Heart left ventricle (tissue), 16 donors: ENCODE measurements around the gene OR7D4. TPM values are rescaled to one million over a fixed set of nuclear protein-coding genes. Genes with fewer than 3 reads are reported as not detected.
A peak's percentile ranks its signal among the peaks of the same experiment; 100 is the strongest.

Experiments used
- ATAC-seq, 4 donors: fragments of 200-7000 bp; cut with Tn5 transposase; one replicate each; pipeline ENCODE4 v1.9.1; 2020 to 2022; ENCODE audit warnings: moderate library complexity in 4 of 4, mild to moderate bottlenecking in 3 of 4, moderate number of reproducible peaks in 1 of 4
- DNase-seq, 5 donors: peaks; one replicate each; pipeline ENCODE4 v3.0.0-alpha.2; 2020
- H3K27ac ChIP-seq, 12 donors: fragments of 200-600 bp; sonication (generic) in 4 of 12; one replicate each; pipeline versions ENCODE4 v1.5.0 to v1.8.0; 2016 to 2022; ENCODE audit warnings: mild to moderate bottlenecking in 2 of 12
- H3K27me3 ChIP-seq, 9 donors: fragments of 200-600 bp; sonication (generic) in 2 of 9; one replicate each; pipeline versions ENCODE4 v1.5.1 to v1.8.0; 2016 to 2022; ENCODE audit warnings: mild to moderate bottlenecking in 3 of 9
- H3K36me3 ChIP-seq, 9 donors: fragments of 200-600 bp; sonication (generic) in 2 of 9; one replicate each; pipeline versions ENCODE4 v1.5.0 to v1.8.0; 2018 to 2022; ENCODE audit warnings: mild to moderate bottlenecking in 2 of 9
- H3K4me1 ChIP-seq, 12 donors: fragments of 200-600 bp; sonication (generic) in 4 of 12; one replicate each; pipeline versions ENCODE4 v1.5.0 to v1.8.0; 2016 to 2022; ENCODE audit warnings: mild to moderate bottlenecking in 3 of 12
- H3K4me3 ChIP-seq, 12 donors: fragments of 200-600 bp; sonication (generic) in 4 of 12; one replicate each; pipeline versions ENCODE4 v1.5.0 to v1.8.0; 2017 to 2022; ENCODE audit warnings: mild to moderate bottlenecking in 9 of 12, moderate library complexity in 4 of 12
- H3K9me3 ChIP-seq, 12 donors: fragments of 200-600 bp; sonication (generic) in 4 of 12; one replicate each; pipeline versions ENCODE4 v1.5.0 to v1.8.0; 2016 to 2022; ENCODE audit warnings: mild to moderate bottlenecking in 1 of 12
- CTCF ChIP-seq, 12 donors: fragments of 200-600 bp; sonication (generic) in 4 of 12; IDR thresholded peaks; one replicate each; pipeline versions ENCODE4 v1.5.0 to v1.8.0; 2018 to 2022; ENCODE audit warnings: antibody characterized with exemption in 12 of 12, mild to moderate bottlenecking in 5 of 12
- POLR2A ChIP-seq, 2 donors: fragments of 450-650 bp; IDR thresholded peaks; one replicate each; pipeline ENCODE4 v1.6.1; 2017; ENCODE audit warnings: antibody characterized with exemption in 2 of 2, mild to moderate bottlenecking in 2 of 2, moderate library complexity in 2 of 2
- WGBS, 4 donors: extraction: QIAGEN DNeasy Blood & Tissue Kit in 2 of 4; methylation state at CpG; one replicate each; pipeline versions ENCODE4 v1.1.5 to v1.1.7; 2013 to 2018; 5-methylcytosine and 5-hydroxymethylcytosine counted together
- intact Hi-C, 10 donors: fragments of 100-400 bp; cut with DNase I; formaldehyde crosslinking; loops; one replicate each; pipeline versions ENCODE4 v1.11.1 to v1.14.2; 2022
- polyA plus RNA-seq, 2 donors: library from polyadenylated mRNA; stranded (reverse); fragments of 200-250 nt; gene quantifications; one replicate each; pipeline ENCODE4 v1.2.3, GENCODE V29; 2013
- total RNA-seq, 9 donors: library from RNA; depleted of rRNA in 2 of 9; stranded (reverse); fragments of >200 nt in 2 of 9; fragmentation: NEBNext Ultra II Directional in 3 of 9; extraction: Animal tissue kit (Norgen Biotek cat#: 25700) in 3 of 9; gene quantifications; one replicate each; pipeline versions ENCODE4 v1.1.0 to v1.2.4, GENCODE V29; 2016 to 2023
- donor health status: ischemic (EF 13 %, LVEDD 7.1; RV severe dilation, severe dysfunction).
- donor health status: healthy with polysubstance abuse.
- donor health status: DM: no; HTN: yes; CAD: no.
- donor health status: DM: no; HTN: no; CAD: no.
- donor health status: ischemic (EF 25% LVEDD 6.9; RV normal size, moderate dysfunction).
- donor health status: ischemic (EF 25% LVEDD 5.7; RV mildly dilated, moderate dysfunction).
- donor health status: healthy.
- donor health status: DM: yes; HTN: yes; CAD: no.
- donor health status: ischemic (EF 35%, LVEDD 5.7; RV mildly dilated, moderate dysfunction).
- donor health status: nonischemic (EF 11% LVEDD 7.7; RV severe dilation, severe dysfunction).
- donor health status: DM: yes; HTN: yes; CAD: no.
- donor health status: PGD.
- donor health status: ischemic (EF 29% LVEDD 5.4; RV normal size, mild dysfunction).
- donor health status: nonischemic (EF 23%, LVEDD 6.1; RV moderate dilation, normal function).

OR7D4 gene
- total and polyA plus RNA-seq, 11 donors: not detected

DNA sequence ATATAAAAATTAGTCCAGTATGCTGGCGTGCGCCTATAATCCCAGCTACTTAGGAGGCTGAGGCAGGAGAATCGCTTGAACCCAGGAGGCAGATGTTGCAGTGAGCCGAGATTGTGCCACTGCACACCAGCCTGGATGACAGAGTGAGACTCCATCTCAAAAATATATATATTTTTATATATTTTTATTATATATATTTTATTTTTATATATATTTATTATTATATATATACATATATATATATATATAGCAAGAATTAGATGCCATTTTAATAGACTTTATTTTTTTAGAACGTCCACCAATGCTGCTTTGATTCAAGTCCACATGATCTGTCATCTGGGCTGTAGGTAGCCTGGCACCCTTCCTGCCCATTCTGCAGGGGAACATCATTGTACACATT is 44.1 kb downstream of the OR7D4 start:
- ATAC-seq (no peak), DNase-seq (no peak)
- Histone ChIP-seq H3K9me3 (no peaks in the 10 kb centered on the region), H3K4me3 (no peak overlapping the region), H3K27ac (no peak overlapping the region), H3K27me3 (peaks cover 0 to 3% (median 0%) of the 10 kb centered on the region in 9 donors), H3K36me3 (no peaks in the 10 kb centered on the region), H3K4me1 (peaks cover 0 to 4% (median 0%) of the 10 kb centered on the region in 12 donors)
- TF ChIP-seq POLR2A (IDR thresholded peaks at IDR 0.05) (no peak), CTCF (IDR thresholded peaks at IDR 0.05) (no peak)
- 89 to 92% (median 90%) methylated on average over 5 of the region's 5 CpGs for whole genome bisulfite sequencing, 4 donors
- intact Hi-C loops: no loop called here

DNA sequence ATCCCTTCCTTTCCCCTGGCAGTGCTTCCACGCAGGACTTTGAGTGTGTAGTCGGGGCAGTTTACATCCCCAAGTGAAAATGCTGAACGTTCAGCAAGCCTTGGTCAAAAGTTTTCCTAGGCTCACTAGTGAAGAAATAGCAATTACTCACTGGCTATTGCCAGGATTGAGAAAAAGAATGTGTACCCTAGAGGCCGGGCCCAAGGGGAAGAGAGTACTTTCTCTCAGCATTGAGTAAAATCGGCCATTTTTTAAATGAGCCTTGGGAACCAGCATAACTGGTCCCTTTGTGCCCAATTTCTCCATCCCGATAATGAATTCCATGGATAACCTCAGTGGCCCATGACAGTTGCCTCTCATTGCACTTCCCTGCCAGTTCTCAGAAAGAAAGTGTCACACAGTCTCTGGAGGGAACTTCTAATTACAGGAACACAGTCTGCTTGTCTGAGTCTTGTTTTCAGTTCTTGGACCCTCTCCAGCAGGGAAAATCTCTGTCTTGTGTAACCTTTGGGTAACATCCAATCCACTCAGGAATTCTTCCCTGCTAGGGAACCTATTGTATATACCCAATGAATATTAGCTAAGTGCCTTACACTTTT is 47.9 kb downstream of the OR7D4 start:
- H3K36me3 ChIP-seq: peaks cover 0 to 8% (median 0%) of the 10 kb centered on the region in 9 donors
- 78 to 88% (median 83%) methylated on average over 6 of the region's 6 CpGs for WGBS, 4 donors
- TF ChIP-seq POLR2A (IDR thresholded peaks at IDR 0.05) (no peak), CTCF (IDR thresholded peaks at IDR 0.05) (no peak)
- ATAC-seq (no peak), DNase-seq (no peak)
- H3K4me3 ChIP-seq: no peak overlapping the region
- no peaks in the 10 kb centered on the region for H3K9me3 ChIP-seq
- intact Hi-C loops: no loop called here
- H3K4me1 ChIP-seq: peaks cover 0 to 8% (median 0%) of the 10 kb centered on the region in 12 donors
- no peaks in the 10 kb centered on the region for H3K27me3 ChIP-seq
- H3K27ac ChIP-seq: peak overlapping the region in 1 of 12 donors; percentile 27

DNA sequence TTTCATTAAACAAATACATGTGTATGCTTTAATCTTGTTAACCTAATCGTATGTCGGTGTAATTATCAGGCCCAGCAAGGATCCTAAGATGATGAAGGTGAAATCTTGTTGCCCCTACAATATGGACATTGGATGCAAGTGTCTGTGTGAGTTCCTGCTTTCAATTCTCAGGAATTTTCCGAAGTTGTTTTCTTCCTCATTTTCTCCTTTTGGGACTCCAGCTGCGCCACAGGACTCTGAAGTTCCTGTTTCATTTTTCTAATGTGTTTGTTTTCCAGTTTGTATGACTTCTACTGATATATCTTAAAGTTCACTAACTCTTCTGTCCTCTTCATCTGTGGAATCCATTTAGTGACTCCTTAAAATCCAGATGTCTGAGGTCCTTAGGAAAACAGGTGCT is 52.5 kb downstream of the OR7D4 start:
- H3K27me3 ChIP-seq: no peaks in the 10 kb centered on the region
- intact Hi-C loops: no loop called here
- WGBS, 4 donors: 67 to 94% (median 91%) methylated on average over 4 of the region's 4 CpGs
- H3K27ac ChIP-seq: peak overlapping the region in 1 of 12 donors; percentile 68
- H3K4me1 ChIP-seq: peaks cover 0 to 8% (median 0%) of the 10 kb centered on the region in 12 donors
- TF ChIP-seq CTCF (IDR thresholded peaks at IDR 0.05) (no peak), POLR2A (IDR thresholded peaks at IDR 0.05) (no peak)
- no peak for ATAC-seq
- no peak for DNase-seq
- H3K9me3 ChIP-seq: peaks cover 0 to 3% (median 0%) of the 10 kb centered on the region in 12 donors
- no peak overlapping the region for H3K4me3 ChIP-seq
- peaks cover 0 to 54% (median 28%) of the 10 kb centered on the region in 9 donors for H3K36me3 ChIP-seq

DNA sequence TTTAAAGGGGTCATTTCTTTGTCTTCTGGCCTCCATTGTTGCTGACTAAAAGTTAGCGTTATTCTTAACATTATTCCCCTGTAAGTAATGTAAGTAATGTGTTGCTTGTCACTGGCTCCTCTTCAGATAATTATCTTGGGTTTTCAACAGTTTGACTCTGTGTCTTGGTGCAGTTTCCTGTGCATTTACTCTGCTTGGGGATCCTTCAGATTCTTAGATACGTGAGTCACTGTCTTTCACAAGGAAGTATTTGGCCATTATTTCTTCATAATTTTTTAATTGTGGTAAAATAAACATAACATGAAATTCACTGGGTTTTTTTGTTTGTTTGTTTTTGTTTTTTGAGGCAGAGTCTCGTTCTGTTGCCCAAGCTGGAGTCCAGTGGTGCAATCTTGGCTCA is 54.1 kb downstream of the OR7D4 start:
- WGBS, 4 donors: 88 to 97% (median 94%) methylated on average over 3 of the region's 3 CpGs
- ATAC-seq: no peak
- DNase-seq: no peak
- TF ChIP-seq CTCF (IDR thresholded peaks at IDR 0.05) (no peak), POLR2A (IDR thresholded peaks at IDR 0.05) (no peak)
- intact Hi-C loops: no loop called here
- Histone ChIP-seq H3K27me3 (no peaks in the 10 kb centered on the region), H3K4me1 (peaks cover 0 to 4% (median 0%) of the 10 kb centered on the region in 12 donors), H3K36me3 (peaks cover 10 to 70% (median 44%) of the 10 kb centered on the region in 9 donors), H3K9me3 (peaks cover 0 to 18% (median 3%) of the 10 kb centered on the region in 12 donors), H3K27ac (no peak overlapping the region), H3K4me3 (no peak overlapping the region)
